HG03469 (cell line): ENCODE results near the gene ELN.
"Not testable (repeated sequence)": the region's sequence is repeated elsewhere in the genome, so short reads cannot be mapped to it uniquely, and the experiment has no call there.

Experiments used
- ATAC-seq: cut with Tn5 transposase; IDR thresholded peaks from one replicate; pipeline ENCODE4 v1.9.1; 2021; ENCODE audit warnings: mild to moderate bottlenecking, moderate library complexity, moderate number of reproducible peaks; ENCODE audit not compliant: unreplicated experiment

The ELN gene

GRCh38 chr7:74027683-74028320 is at the start of gene ELN:
TSS of gene ELN (plus strand) at chr7:74028173. CDS start at chr7:74028188, 15 bp downstream.
- no peak for ATAC-seq

- no peak for ATAC-seq
Observed at GRCh38 chr7:73978661-73979563, 49.1 kb upstream of the ELN start.

- ATAC-seq = not testable (repeated sequence)
Observed at GRCh38 chr7:73979656-73980055, 48.3 kb upstream of the ELN start.

DNA sequence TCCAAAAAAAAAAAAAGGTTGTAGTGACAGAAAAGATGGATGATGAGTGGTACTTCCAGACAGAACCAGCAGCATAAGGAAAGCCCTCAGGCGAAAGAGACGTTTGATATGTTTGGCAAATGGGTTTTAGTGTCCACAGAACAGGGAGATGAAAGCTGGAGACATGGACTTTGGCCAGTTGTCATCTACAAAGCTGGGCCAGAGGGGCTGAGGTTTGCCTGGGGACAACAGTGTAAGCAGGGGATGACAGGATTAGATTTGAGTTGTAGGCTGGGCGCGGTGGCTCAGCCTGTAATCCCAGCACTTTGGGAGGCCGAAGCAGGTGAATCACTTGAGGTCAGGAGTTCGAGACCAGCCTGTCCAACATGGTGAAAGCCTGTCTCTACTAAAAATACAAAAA is 47.8 kb upstream of the ELN start:
- ATAC-seq = no peak

GRCh38 chr7:73981933-73982332 is 46.0 kb upstream of the ELN start:
- no peak for ATAC-seq

- ATAC-seq = no peak
Observed at GRCh38 chr7:73983437-73984164, 44.4 kb upstream of the ELN start.

DNA sequence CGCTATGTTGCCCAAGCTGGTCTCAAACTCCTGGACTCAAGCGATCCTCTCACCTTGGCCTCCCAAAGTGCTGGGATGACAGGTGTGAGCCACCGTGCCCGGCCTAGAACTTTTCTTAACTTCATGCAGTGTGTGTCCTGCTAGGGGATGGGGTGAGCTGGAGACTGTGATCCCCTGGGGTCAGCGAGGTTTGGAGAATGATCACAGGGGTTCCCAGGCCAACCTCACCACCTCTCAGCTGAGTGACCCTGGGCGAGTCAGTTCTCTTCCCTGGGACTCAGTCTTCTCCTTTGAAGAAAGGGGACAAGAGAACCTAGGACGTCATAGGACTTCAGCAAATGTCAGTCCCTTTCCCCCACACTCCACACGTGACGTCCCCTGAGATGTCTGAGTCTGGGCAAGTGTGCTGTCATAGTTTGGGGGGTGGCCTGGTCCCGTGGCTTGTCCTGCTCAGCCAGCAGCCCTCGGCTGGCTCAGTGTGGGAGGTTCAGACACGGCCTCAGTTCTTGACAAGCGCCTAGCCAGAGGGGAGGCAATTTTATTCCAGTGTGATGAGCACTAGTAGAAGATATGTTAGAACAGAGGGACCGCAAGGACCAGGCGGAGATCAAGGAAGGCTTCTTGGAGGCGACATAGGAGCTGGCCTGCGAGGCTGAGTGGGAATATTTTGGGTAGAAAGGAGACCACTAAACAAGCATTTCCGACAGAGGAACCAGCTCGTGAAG is 43.3 kb upstream of the ELN start:
- no peak for ATAC-seq

- no peak for ATAC-seq
Observed at GRCh38 chr7:73985737-73986141, 42.2 kb upstream of the ELN start.

GRCh38 chr7:73986158-73986631 is 41.8 kb upstream of the ELN start:
- ATAC-seq = no peak

- ATAC-seq = no peak
Observed at GRCh38 chr7:73987298-73987697, 40.7 kb upstream of the ELN start.

- ATAC-seq = no peak
Observed at GRCh38 chr7:73988197-73988596, 39.8 kb upstream of the ELN start.

DNA sequence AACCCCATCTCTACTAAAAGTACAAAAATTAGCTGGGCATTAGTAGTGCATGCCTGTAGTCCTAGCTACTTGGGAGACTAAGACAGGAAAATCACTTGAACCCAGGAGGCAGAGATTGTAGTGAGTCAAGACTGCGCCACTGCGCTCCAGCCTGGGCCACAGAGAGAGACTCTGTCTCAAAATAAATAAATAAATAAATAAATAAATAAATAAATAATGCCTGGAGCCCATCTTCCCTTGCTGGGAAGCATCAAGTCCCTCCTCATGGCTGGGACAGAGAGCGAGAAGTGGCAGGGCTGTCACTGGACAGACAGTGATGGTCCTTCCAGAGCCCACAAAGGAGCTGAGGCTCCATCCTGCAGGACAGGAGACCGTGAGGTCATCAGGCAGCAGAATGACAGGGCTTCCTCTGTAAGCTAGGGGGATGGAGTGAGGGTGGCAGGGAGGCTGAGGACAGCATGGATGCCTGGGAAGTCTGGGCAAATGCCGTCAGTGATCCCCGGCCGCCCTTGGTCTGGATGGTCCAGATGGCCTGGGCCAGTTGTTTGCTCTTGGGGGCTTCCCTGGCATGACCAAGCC is 36.4 kb upstream of the ELN start:
- no peak for ATAC-seq

- no peak for ATAC-seq
Observed at GRCh38 chr7:73992101-73992562, 35.8 kb upstream of the ELN start.

- no peak for ATAC-seq
Observed at GRCh38 chr7:73994023-73994422, 34.0 kb upstream of the ELN start.

- no peak for ATAC-seq
Observed at GRCh38 chr7:73994761-73995160, 33.2 kb upstream of the ELN start.

- ATAC-seq = no peak
Observed at GRCh38 chr7:73995330-73995729, 32.6 kb upstream of the ELN start.

GRCh38 chr7:73995821-73996511 is 32.0 kb upstream of the ELN start:
- no peak for ATAC-seq

GRCh38 chr7:73997056-73997455 is 30.9 kb upstream of the ELN start:
- no peak for ATAC-seq

DNA sequence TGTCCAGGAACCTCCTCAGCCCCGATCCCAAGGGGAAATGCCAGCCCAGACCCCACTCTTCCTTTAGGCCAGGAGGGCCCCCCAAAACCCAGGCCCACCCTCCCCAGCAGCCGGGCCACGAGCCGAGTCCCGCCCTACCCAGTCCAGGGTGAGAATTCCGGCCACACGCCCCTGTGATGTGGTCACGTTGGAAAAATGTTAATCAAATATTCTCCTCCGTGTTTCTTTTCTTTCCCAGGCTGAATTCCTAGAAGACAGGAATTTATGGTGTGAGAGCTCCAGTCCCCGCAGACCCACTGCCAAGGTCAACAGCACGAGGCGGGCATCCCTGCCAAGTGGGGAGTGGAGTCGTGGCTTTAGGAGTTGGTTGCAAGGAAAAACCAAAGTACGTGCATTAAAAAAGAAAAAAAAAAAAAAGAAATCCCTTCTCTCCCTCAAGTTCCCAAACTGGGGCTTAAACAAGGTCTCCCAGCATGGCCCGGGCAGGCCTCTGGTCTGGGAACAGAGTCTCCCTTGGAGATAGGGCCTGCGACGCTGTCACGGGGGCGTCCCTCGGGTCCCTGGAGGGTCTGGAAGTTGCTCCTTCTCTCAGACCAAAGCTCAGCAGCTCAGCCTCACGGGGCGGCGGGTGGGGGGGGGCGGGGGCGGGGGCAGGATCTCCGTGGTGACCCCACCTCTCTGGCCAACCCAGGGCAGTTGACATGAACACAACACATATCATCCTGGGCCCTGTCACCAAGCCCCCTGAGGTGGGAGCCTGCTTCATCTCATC is 28.1 kb upstream of the ELN start:
- ATAC-seq = no peak
